ENCODE measurements around the gene ACTR1A. TPM values are rescaled to one million over a fixed set of nuclear protein-coding genes. Genes with fewer than 3 reads are reported as not detected.
A peak's percentile ranks its signal among the peaks of the same experiment; 100 is the strongest.

The ACTR1A gene
- total RNA-seq, 1 experiment from 2014 or later: 93.6 TPM

DNA sequence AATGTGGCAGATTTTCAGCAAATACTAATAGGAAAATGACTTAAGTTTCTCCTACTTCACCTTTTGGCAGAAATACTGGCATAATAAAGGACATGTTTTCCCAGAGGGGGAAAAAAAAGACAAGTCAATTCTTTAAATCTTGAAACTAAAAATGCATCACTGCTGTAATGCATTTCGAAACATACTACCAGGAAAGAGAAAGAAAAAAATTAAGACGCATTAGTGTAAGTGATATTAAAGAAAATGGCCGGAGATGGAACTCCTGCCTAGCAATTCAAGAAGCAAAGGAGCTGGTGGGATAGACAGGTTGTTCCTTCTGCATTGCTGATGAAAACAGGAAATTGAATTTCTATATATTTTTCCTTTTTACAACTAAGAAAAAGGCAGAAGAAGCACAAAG is 3.2 kb downstream of the ACTR1A start:
- Mint-ChIP-seq H3K4me1 (no peaks in the 10 kb centered on the region), H3K27me3 (ENCODE audit: low read depth) (no peaks in the 10 kb centered on the region; the same call in 1 of the 2 replicates), H3K4me3 (no peak overlapping the region), H3K36me3 (peaks cover 4% of the 10 kb centered on the region), H3K9me3 (no peaks in the 10 kb centered on the region), H3K27ac (no peak overlapping the region; the same call in 1 of the 2 replicates)
- TF ChIP-seq CTCF (IDR thresholded peaks at IDR 0.05) (no peak), GABPB1 (CRISPR knock-in tag; IDR thresholded peaks at IDR 0.05) (no peak), TCF7 (CRISPR knock-in tag; IDR thresholded peaks at IDR 0.05; ENCODE audit: low read depth) (no peak), TP53 (CRISPR knock-in tag; IDR thresholded peaks at IDR 0.05) (no peak)
- TF ChIP-seq, protein P1, sequence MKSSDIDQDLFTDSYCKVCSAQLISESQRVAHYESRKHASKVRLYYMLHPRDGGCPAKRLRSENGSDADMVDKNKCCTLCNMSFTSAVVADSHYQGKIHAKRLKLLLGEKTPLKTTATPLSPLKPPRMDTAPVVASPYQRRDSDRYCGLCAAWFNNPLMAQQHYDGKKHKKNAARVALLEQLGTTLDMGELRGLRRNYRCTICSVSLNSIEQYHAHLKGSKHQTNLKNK (CRISPR knock-in tag; IDR thresholded peaks at IDR 0.05): no peak
- ATAC-seq (no peak), DNase-seq (ENCODE audit: low spot score) (no peak)
- ChIA-PET POLR2A (no interaction called here), CTCF (interaction anchor here (0.5 kb wide), 1 partner anchor 187 kb away, joined by 3 read pairs; no protein-coding TSS in a partner anchor)

DNA sequence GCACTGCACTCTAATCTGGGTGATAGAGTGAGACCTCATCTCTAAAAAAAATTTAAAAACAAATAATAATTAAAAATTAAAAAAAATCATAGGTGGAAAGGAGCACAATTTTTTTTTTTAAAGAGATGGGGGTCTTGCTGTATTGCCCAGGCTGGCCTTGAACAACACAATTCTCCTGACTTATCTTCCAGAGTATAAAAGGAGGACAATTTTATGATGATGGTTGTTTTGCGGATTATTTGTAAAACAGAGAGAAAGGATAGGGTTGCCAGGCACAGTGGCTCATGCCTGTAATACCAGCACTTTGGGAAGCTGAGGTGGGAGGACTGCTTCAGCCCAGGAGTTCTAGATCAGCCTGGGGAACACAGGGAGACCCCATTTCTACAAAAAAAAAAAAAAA is 5.0 kb downstream of the ACTR1A start:
- no peak overlapping the region for H3K4me3 Mint-ChIP-seq
- no peak overlapping the region for H3K27ac Mint-ChIP-seq
- ATAC-seq (no peak), DNase-seq (ENCODE audit: low spot score) (no peak)
- H3K9me3 Mint-ChIP-seq: no peaks in the 10 kb centered on the region
- TF ChIP-seq ZNF671 (CRISPR knock-in tag; IDR thresholded peaks at IDR 0.05) (no peak), RELA (CRISPR knock-in tag; IDR thresholded peaks at IDR 0.05; ENCODE audit: borderline replicate concordance) (no peak), USF2 (CRISPR knock-in tag; IDR thresholded peaks at IDR 0.05) (no peak), CREB1 (CRISPR knock-in tag; IDR thresholded peaks at IDR 0.05) (no peak), MAX (CRISPR knock-in tag; IDR thresholded peaks at IDR 0.05) (no peak)
- TF ChIP-seq, protein P2, sequence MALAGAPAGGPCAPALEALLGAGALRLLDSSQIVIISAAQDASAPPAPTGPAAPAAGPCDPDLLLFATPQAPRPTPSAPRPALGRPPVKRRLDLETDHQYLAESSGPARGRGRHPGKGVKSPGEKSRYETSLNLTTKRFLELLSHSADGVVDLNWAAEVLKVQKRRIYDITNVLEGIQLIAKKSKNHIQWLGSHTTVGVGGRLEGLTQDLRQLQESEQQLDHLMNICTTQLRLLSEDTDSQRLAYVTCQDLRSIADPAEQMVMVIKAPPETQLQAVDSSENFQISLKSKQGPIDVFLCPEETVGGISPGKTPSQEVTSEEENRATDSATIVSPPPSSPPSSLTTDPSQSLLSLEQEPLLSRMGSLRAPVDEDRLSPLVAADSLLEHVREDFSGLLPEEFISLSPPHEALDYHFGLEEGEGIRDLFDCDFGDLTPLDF (CRISPR knock-in tag; IDR thresholded peaks at IDR 0.05): no peak
- H3K27me3 Mint-ChIP-seq (ENCODE audit: low read depth): no peaks in the 10 kb centered on the region
- POLR2A ChIA-PET: interaction anchor here (0.7 kb wide), 1 partner anchor 123 kb away, joined by 3 read pairs; no protein-coding TSS in a partner anchor
- peaks cover 4% of the 10 kb centered on the region for H3K36me3 Mint-ChIP-seq
- CTCF ChIA-PET: no interaction called here
- H3K4me1 Mint-ChIP-seq: no peaks in the 10 kb centered on the region

- TF ChIP-seq FOXK1 (CRISPR knock-in tag; IDR thresholded peaks at IDR 0.05): no peak
- TF ChIP-seq ZNF219 (CRISPR knock-in tag; IDR thresholded peaks at IDR 0.05; ENCODE audit: borderline replicate concordance): no peak
- no peak for TF ChIP-seq USF2 (CRISPR knock-in tag; IDR thresholded peaks at IDR 0.05)
- no peak for TF ChIP-seq NFYB (CRISPR knock-in tag; conservative IDR thresholded peaks at IDR 0.05; ENCODE audit: low read depth)
- TF ChIP-seq ELF4 (CRISPR knock-in tag; IDR thresholded peaks at IDR 0.05; ENCODE audit: low read depth): no peak
- no peak for TF ChIP-seq ZNF396 (CRISPR knock-in tag; IDR thresholded peaks at IDR 0.05; ENCODE audit: borderline replicate concordance)
- no peak for TF ChIP-seq KAT7 (CRISPR knock-in tag; IDR thresholded peaks at IDR 0.05; ENCODE audit: borderline replicate concordance)
- no peak for TF ChIP-seq NR2C2 (CRISPR knock-in tag; IDR thresholded peaks at IDR 0.05)
- TF ChIP-seq ZNF232 (CRISPR knock-in tag; IDR thresholded peaks at IDR 0.05): no peak
- no peak for TF ChIP-seq ATF1 (CRISPR knock-in tag; IDR thresholded peaks at IDR 0.05)
- no peak for TF ChIP-seq USF1 (CRISPR knock-in tag; IDR thresholded peaks at IDR 0.05)
- TF ChIP-seq, protein P3, sequence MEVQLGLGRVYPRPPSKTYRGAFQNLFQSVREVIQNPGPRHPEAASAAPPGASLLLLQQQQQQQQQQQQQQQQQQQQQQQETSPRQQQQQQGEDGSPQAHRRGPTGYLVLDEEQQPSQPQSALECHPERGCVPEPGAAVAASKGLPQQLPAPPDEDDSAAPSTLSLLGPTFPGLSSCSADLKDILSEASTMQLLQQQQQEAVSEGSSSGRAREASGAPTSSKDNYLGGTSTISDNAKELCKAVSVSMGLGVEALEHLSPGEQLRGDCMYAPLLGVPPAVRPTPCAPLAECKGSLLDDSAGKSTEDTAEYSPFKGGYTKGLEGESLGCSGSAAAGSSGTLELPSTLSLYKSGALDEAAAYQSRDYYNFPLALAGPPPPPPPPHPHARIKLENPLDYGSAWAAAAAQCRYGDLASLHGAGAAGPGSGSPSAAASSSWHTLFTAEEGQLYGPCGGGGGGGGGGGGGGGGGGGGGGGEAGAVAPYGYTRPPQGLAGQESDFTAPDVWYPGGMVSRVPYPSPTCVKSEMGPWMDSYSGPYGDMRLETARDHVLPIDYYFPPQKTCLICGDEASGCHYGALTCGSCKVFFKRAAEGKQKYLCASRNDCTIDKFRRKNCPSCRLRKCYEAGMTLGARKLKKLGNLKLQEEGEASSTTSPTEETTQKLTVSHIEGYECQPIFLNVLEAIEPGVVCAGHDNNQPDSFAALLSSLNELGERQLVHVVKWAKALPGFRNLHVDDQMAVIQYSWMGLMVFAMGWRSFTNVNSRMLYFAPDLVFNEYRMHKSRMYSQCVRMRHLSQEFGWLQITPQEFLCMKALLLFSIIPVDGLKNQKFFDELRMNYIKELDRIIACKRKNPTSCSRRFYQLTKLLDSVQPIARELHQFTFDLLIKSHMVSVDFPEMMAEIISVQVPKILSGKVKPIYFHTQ (CRISPR knock-in tag; IDR thresholded peaks at IDR 0.05): no peak
- no peak for TF ChIP-seq NR3C1 (CRISPR knock-in tag; conservative IDR thresholded peaks at IDR 0.05; ENCODE audit: low read depth)
- Mint-ChIP-seq H3K9me3 (no peaks in the 10 kb centered on the region), H3K4me3 (no peak overlapping the region), H3K4me1 (no peaks in the 10 kb centered on the region), H3K27ac (peak overlapping the region; percentile 72; the same call in 1 of the 2 replicates), H3K27me3 (ENCODE audit: low read depth) (no peaks in the 10 kb centered on the region), H3K36me3 (peaks cover 11% of the 10 kb centered on the region)
- ATAC-seq (no peak), DNase-seq (ENCODE audit: low spot score) (no peak)
- ChIA-PET POLR2A (no interaction called here), CTCF (interaction anchor here (0.8 to 2.4 kb wide), 2 partner anchors 90 to 264 kb away, joined by 3 to 5 read pairs; no protein-coding TSS in a partner anchor)
These were observed 8.7 kb downstream of the ACTR1A start for GRCh38 chr10:102493771-102494170.
